Trophoblast cell (in vitro differentiated cells and primary cell): ENCODE results near the gene FAM107B.

ENCODE experiments used
- DNase-seq, 2 donors: peaks; one replicate each; pipeline ENCODE4 v3.0.0-alpha.2; 2016
- H2AFZ ChIP-seq: 2 replicates; pipeline ENCODE4 v1.6.1; 2013; ENCODE audit warnings: low read length, moderate library complexity, mild to moderate bottlenecking; ENCODE audit not compliant: insufficient read depth, poor library complexity
- H2AK5ac ChIP-seq: 2 replicates; pipeline ENCODE4 v1.6.1; 2013; ENCODE audit warnings: mild to moderate bottlenecking, low read length
- H2BK120ac ChIP-seq: 2 replicates; pipeline ENCODE4 v1.6.1; 2013; ENCODE audit warnings: low read length, mild to moderate bottlenecking, moderate library complexity; ENCODE audit not compliant: insufficient read depth, poor library complexity
- H2BK12ac ChIP-seq: 2 replicates; pipeline ENCODE4 v1.6.1; 2013; ENCODE audit warnings: mild to moderate bottlenecking, low read length, moderate library complexity
- H2BK5ac ChIP-seq: 2 replicates; pipeline ENCODE4 v1.6.1; 2013; ENCODE audit warnings: low read length, low read depth, moderate library complexity, mild to moderate bottlenecking; ENCODE audit not compliant: poor library complexity
- H3K14ac ChIP-seq: 2 replicates; pipeline ENCODE4 v1.6.1; 2013; ENCODE audit warnings: mild to moderate bottlenecking, low read length
- H3K18ac ChIP-seq: 2 replicates; pipeline ENCODE4 v1.6.1; 2013; ENCODE audit warnings: mild to moderate bottlenecking, low read length
- H3K23ac ChIP-seq: 2 replicates; pipeline ENCODE4 v1.6.1; 2013; ENCODE audit warnings: low read length
- H3K27ac ChIP-seq: 2 replicates; pipeline ENCODE4 v1.5.1; 2013; ENCODE audit warnings: low read depth, mild to moderate bottlenecking, inconsistent platforms, low read length, moderate library complexity
- H3K27me3 ChIP-seq: 2 replicates; pipeline ENCODE4 v1.6.1; 2013; ENCODE audit warnings: inconsistent platforms, mild to moderate bottlenecking, low read length, moderate library complexity; ENCODE audit not compliant: insufficient read depth
- H3K36me3 ChIP-seq, 2 experiments: 1 replicate in 1 of 2; 2 replicates in 1 of 2; pipeline ENCODE4 v1.6.1; 2013; ENCODE audit warnings: low read length in 2 of 2, mild to moderate bottlenecking in 2 of 2, moderate library complexity in 1 of 2; ENCODE audit not compliant: insufficient read depth in 2 of 2, control insufficient read depth in 1 of 2
- H3K4ac ChIP-seq: 2 replicates; pipeline ENCODE4 v1.6.1; 2013; ENCODE audit warnings: low read depth, mild to moderate bottlenecking, low read length, moderate library complexity
- H3K4me1 ChIP-seq, 2 experiments: 1 replicate in 1 of 2; 2 replicates in 1 of 2; pipeline ENCODE4 v1.6.1; 2013; ENCODE audit warnings: low read length in 2 of 2, mild to moderate bottlenecking in 2 of 2, moderate library complexity in 1 of 2; ENCODE audit not compliant: insufficient read depth in 2 of 2, control insufficient read depth in 1 of 2
- H3K4me2 ChIP-seq: 2 replicates; pipeline ENCODE4 v1.6.1; 2013; ENCODE audit warnings: inconsistent platforms, mild to moderate bottlenecking, low read length, moderate library complexity
- H3K4me3 ChIP-seq: 2 replicates; pipeline ENCODE4 v1.5.1; 2013; ENCODE audit warnings: mild to moderate bottlenecking, low read depth, low read length, inconsistent platforms
- H3K79me1 ChIP-seq: one replicate; pipeline ENCODE4 v1.6.1; 2013; ENCODE audit warnings: low read length
- H3K79me2 ChIP-seq: 2 replicates; pipeline ENCODE4 v1.6.1; 2013; ENCODE audit warnings: low read length, mild to moderate bottlenecking; ENCODE audit not compliant: control insufficient read depth, insufficient read depth, poor library complexity
- H3K9ac ChIP-seq: 2 replicates; pipeline ENCODE4 v1.6.1; 2013; ENCODE audit warnings: mild to moderate bottlenecking, low read length
- H3K9me3 ChIP-seq: 2 replicates; pipeline ENCODE4 v1.6.1; 2013; ENCODE audit warnings: low read depth, mild to moderate bottlenecking, control low read depth, inconsistent platforms, low read length; ENCODE audit not compliant: insufficient read depth
- H4K12ac ChIP-seq: 2 replicates; pipeline ENCODE4 v1.6.1; 2013; ENCODE audit warnings: low read depth, mild to moderate bottlenecking, low read length, moderate library complexity
- H4K8ac ChIP-seq: 2 replicates; pipeline ENCODE4 v1.6.1; 2013; ENCODE audit warnings: low read depth, mild to moderate bottlenecking, low read length, moderate library complexity
- H4K91ac ChIP-seq: one replicate; pipeline ENCODE4 v1.6.1; 2013; ENCODE audit warnings: low read depth, mild to moderate bottlenecking, low read length, moderate library complexity
- WGBS: extraction: QIAGEN DNeasy Blood & Tissue Kit; methylation state at CpG from one replicate; pipeline ENCODE4 v1.1.7; 2013; ENCODE audit warnings: missing lambda C conversion rate; ENCODE audit not compliant: insufficient read length, insufficient coverage; ENCODE audit errors: extremely low coverage; 5-methylcytosine and 5-hydroxymethylcytosine counted together

FAM107B gene

GRCh38 chr10:14556285-14556956 is 218.3 kb downstream of the FAM107B start:
- Histone ChIP-seq H2AK5ac (peak overlapping the region; percentile 87), H2BK12ac (peak overlapping the region; percentile 41), H3K27me3 (no peaks in the 10 kb centered on the region), H3K14ac (peak overlapping the region; percentile 69), H3K4me2 (peak overlapping the region; percentile 25), H3K9ac (no peak overlapping the region), H4K12ac (no peak overlapping the region), H3K4me3 (no peak overlapping the region), H3K36me3 (peaks cover 0 to 6% of the 10 kb centered on the region in 2 experiments), H2BK5ac (peak overlapping the region; percentile 43), H3K27ac (peak overlapping the region; percentile 45), H3K4me1 (peaks cover 20 to 24% of the 10 kb centered on the region in 2 experiments), H2AFZ (no peak overlapping the region), H3K9me3 (peaks cover 2% of the 10 kb centered on the region), H3K18ac (peak overlapping the region; percentile 75), H3K23ac (no peak overlapping the region), H3K79me2 (no peaks in the 10 kb centered on the region), H3K79me1 (peaks cover 3% of the 10 kb centered on the region), H3K4ac (peak overlapping the region; percentile 47), H2BK120ac (peak overlapping the region; percentile 14), H4K8ac (peak overlapping the region; percentile 21), H4K91ac (peak overlapping the region; percentile 28)
- DNase-seq, result peak in 1 of 2 donors; percentile 37
- no CpG with 5 or more reads among the region's 12 CpGs for WGBS

GRCh38 chr10:14555807-14556206 is 218.9 kb downstream of the FAM107B start:
- H2AFZ ChIP-seq, result no peak overlapping the region
- no peak overlapping the region for H2BK12ac ChIP-seq
- peaks cover 2% of the 10 kb centered on the region for H3K9me3 ChIP-seq
- no peaks in the 10 kb centered on the region for H3K27me3 ChIP-seq
- peaks cover 0 to 6% of the 10 kb centered on the region in 2 experiments for H3K36me3 ChIP-seq
- H3K4me1 ChIP-seq, result peaks cover 20 to 24% of the 10 kb centered on the region in 2 experiments
- no peak overlapping the region for H4K8ac ChIP-seq
- no peak for DNase-seq
- H3K79me1 ChIP-seq, result peaks cover 3% of the 10 kb centered on the region
- peak overlapping the region; percentile 25 for H3K4me2 ChIP-seq
- H3K4me3 ChIP-seq, result no peak overlapping the region
- no peak overlapping the region for H4K12ac ChIP-seq
- H3K9ac ChIP-seq, result no peak overlapping the region
- no peak overlapping the region for H2BK5ac ChIP-seq
- H2BK120ac ChIP-seq, result no peak overlapping the region
- H3K14ac ChIP-seq, result no peak overlapping the region
- no CpG with 5 or more reads among the region's 4 CpGs for WGBS
- no peaks in the 10 kb centered on the region for H3K79me2 ChIP-seq
- H4K91ac ChIP-seq, result no peak overlapping the region
- no peak overlapping the region for H3K4ac ChIP-seq
- H2AK5ac ChIP-seq, result no peak overlapping the region
- H3K23ac ChIP-seq, result no peak overlapping the region
- peak overlapping the region; percentile 45 for H3K27ac ChIP-seq
- H3K18ac ChIP-seq, result no peak overlapping the region

DNA sequence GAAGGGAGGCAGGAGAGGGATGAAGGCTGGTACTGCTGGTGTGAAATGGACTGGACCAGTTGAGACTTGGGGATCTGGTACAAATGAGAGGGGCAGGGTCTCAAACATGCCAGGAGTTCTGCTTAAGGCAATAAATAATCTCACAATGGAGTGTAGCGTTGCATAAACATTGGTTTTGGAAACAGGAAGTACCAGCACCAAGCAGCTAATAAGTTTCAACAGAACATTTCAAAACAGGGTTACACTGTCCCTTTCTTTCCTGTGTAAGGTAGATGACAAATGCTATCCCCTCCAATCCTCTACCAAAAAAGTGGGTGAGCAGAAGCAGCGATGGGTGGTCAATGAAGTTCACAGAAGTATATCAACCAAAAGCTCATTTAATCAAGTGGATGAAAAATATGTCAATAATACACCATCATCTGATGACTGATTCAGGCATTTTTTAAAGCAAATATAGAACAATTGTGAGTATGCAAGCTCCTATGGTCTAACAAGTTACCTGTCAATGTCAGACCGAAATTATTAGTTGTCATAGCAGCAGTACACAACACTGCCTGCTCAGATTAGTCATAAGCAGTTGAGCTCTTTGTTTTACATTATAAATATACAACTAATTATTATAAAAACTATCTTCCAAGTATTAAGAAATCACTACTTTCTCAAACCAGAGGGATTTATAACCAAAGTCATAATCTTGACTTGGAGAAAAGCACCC is 220.0 kb downstream of the FAM107B start:
- Histone ChIP-seq H4K8ac (no peak overlapping the region), H3K14ac (no peak overlapping the region), H2AK5ac (no peak overlapping the region), H3K36me3 (peaks cover 0 to 6% of the 10 kb centered on the region in 2 experiments), H2AFZ (no peak overlapping the region), H3K4ac (no peak overlapping the region), H4K12ac (no peak overlapping the region), H3K23ac (no peak overlapping the region), H2BK12ac (no peak overlapping the region), H4K91ac (no peak overlapping the region), H3K9me3 (peaks cover 2% of the 10 kb centered on the region), H3K18ac (no peak overlapping the region), H3K4me2 (no peak overlapping the region), H2BK5ac (no peak overlapping the region), H2BK120ac (no peak overlapping the region), H3K9ac (no peak overlapping the region), H3K27me3 (no peaks in the 10 kb centered on the region), H3K4me3 (no peak overlapping the region), H3K79me1 (peaks cover 3% of the 10 kb centered on the region), H3K79me2 (no peaks in the 10 kb centered on the region), H3K27ac (no peak overlapping the region), H3K4me1 (peaks cover 17 to 21% of the 10 kb centered on the region in 2 experiments)
- no CpG with 5 or more reads among the region's 3 CpGs for WGBS
- DNase-seq, result peak in 1 of 2 donors; percentile 49

- Histone ChIP-seq H3K4me2 (no peak overlapping the region), H3K27ac (no peak overlapping the region), H2BK5ac (no peak overlapping the region), H3K23ac (no peak overlapping the region), H3K14ac (no peak overlapping the region), H4K91ac (no peak overlapping the region), H2BK12ac (no peak overlapping the region), H2BK120ac (no peak overlapping the region), H3K9me3 (peaks cover 2% of the 10 kb centered on the region), H3K4me1 (peaks cover 17 to 21% of the 10 kb centered on the region in 2 experiments), H3K9ac (no peak overlapping the region), H2AK5ac (no peak overlapping the region), H3K79me2 (no peaks in the 10 kb centered on the region), H3K4me3 (no peak overlapping the region), H3K4ac (no peak overlapping the region), H3K27me3 (no peaks in the 10 kb centered on the region), H4K12ac (no peak overlapping the region), H3K36me3 (peaks cover 0 to 6% of the 10 kb centered on the region in 2 experiments), H2AFZ (no peak overlapping the region), H3K18ac (no peak overlapping the region), H4K8ac (no peak overlapping the region), H3K79me1 (peaks cover 3% of the 10 kb centered on the region)
- no CpG with 5 or more reads among the region's 3 CpGs for WGBS
- DNase-seq, result no peak
Measured at GRCh38 chr10:14554091-14554490, 220.6 kb downstream of the FAM107B start.
